Upper lobe of left lung (tissue), 6 donors: ENCODE measurements around the gene IPCEF1. TPM values are rescaled to one million over a fixed set of nuclear protein-coding genes. Genes with fewer than 3 reads are reported as not detected.

Experiments used
- ATAC-seq, 2 donors: fragments of 200-7000 bp; cut with Tn5 transposase; one replicate each; pipeline ENCODE4 v1.9.1; 2022; ENCODE audit warnings: mild to moderate bottlenecking in 2 of 2, moderate library complexity in 2 of 2; ENCODE audit not compliant: low FRiP score in 2 of 2
- DNase-seq, 2 donors: peaks; one replicate each; pipeline ENCODE4 v3.0.0-alpha.2; 2019 to 2020
- H3K27ac ChIP-seq, 4 donors: fragments of 200-600 bp; sonication (generic); one replicate each; pipeline ENCODE4 v1.5.1; 2016 to 2019
- H3K27me3 ChIP-seq, 4 donors: fragments of 200-600 bp; sonication (generic); one replicate each; pipeline ENCODE4 v1.5.1; 2017 to 2019
- H3K36me3 ChIP-seq, 4 donors: fragments of 200-600 bp; sonication (generic); one replicate each; pipeline ENCODE4 v1.5.1; 2016 to 2019
- H3K4me1 ChIP-seq, 4 donors: fragments of 200-600 bp; sonication (generic); one replicate each; pipeline ENCODE4 v1.5.1; 2018 to 2019
- H3K4me3 ChIP-seq, 4 donors: fragments of 200-600 bp; sonication (generic); one replicate each; pipeline ENCODE4 v1.5.1; 2017 to 2019; ENCODE audit warnings: mild to moderate bottlenecking in 2 of 4, moderate library complexity in 1 of 4
- H3K9me3 ChIP-seq, 4 donors: fragments of 200-600 bp; sonication (generic); one replicate each; pipeline ENCODE4 v1.5.1; 2018 to 2019
- CTCF ChIP-seq, 6 experiments: fragments of 450-650 bp in 4 of 6; fragments of 200-600 bp in 2 of 6; sonication (generic) in 2 of 6; IDR thresholded peaks; one replicate each; pipeline ENCODE4 v1.5.1; 2016 to 2019; ENCODE audit warnings: antibody characterized with exemption in 6 of 6
- EP300 ChIP-seq, 4 donors: sonication (generic); formaldehyde crosslinking; IDR thresholded peaks; one replicate each; pipeline ENCODE4 v1.5.1; 2017; ENCODE audit warnings: antibody characterized with exemption in 4 of 4, control low read depth in 2 of 4
- POLR2A ChIP-seq, 4 donors: fragments of 450-650 bp; IDR thresholded peaks; one replicate each; pipeline ENCODE4 v1.5.1; 2016 to 2017; ENCODE audit warnings: antibody characterized with exemption in 4 of 4, mild to moderate bottlenecking in 2 of 4
- POLR2AphosphoS5 ChIP-seq, 2 donors: sonication (generic); formaldehyde crosslinking; IDR thresholded peaks; one replicate each; pipeline ENCODE4 v1.5.1; 2017; ENCODE audit warnings: antibody characterized with exemption in 2 of 2
- WGBS, 2 donors: methylation state at CpG; one replicate each; pipeline ENCODE4 v1.1.5; 2017 to 2018; 5-methylcytosine and 5-hydroxymethylcytosine counted together
- total RNA-seq, 6 donors: library from RNA; depleted of rRNA in 4 of 6; stranded (reverse); fragments of >200 nt in 4 of 6; gene quantifications; one replicate each; pipeline versions ENCODE4 v1.1.0 to v1.2.1, GENCODE V29; 2016 to 2021
- donor health status: DM: no; HTN: no; CAD: no; lungs with moderate emphysema.
- donor health status: DM: no; HTN: yes; CAD: no; lungs with severe emphysema.

IPCEF1 gene
- total RNA-seq, 6 donors from 2014 or later, result 1.0 to 5.5 (median 4.0) TPM

- peaks cover 0 to 6% (median 0%) of the 10 kb centered on the region in 4 donors for H3K4me1 ChIP-seq
- no peaks in the 10 kb centered on the region for H3K36me3 ChIP-seq
- no peak overlapping the region for H3K4me3 ChIP-seq
- ATAC-seq, result peak in 1 of 2 donors; percentile 64
- 4 to 12% methylated on average over 4 of the region's 4 CpGs for WGBS, 2 donors
- no peaks in the 10 kb centered on the region for H3K27me3 ChIP-seq
- DNase-seq, result no peak
- H3K9me3 ChIP-seq, result no peaks in the 10 kb centered on the region
- H3K27ac ChIP-seq, result no peak overlapping the region
- TF ChIP-seq POLR2AphosphoS5 (IDR thresholded peaks at IDR 0.05) (no peak), POLR2A (IDR thresholded peaks at IDR 0.05) (no peak), CTCF (IDR thresholded peaks at IDR 0.05) (peak in 4 of 6 experiments; percentile 12 to 34 (median 28)), EP300 (IDR thresholded peaks at IDR 0.05) (no peak)
Observed at GRCh38 chr6:154370545-154370944, 13.9 kb upstream of the IPCEF1 start.

GRCh38 chr6:154367839-154368695 lies 11.5 kb upstream of the IPCEF1 start:
- DNase-seq (no peak), ATAC-seq (peak in 1 of 2 donors; percentile 40)
- no peaks in the 10 kb centered on the region for H3K36me3 ChIP-seq
- H3K27me3 ChIP-seq, result no peaks in the 10 kb centered on the region
- no peak overlapping the region for H3K27ac ChIP-seq
- H3K4me1 ChIP-seq, result peaks cover 0 to 6% (median 0%) of the 10 kb centered on the region in 4 donors
- WGBS, 2 donors, result 69 to 75% methylated on average over 7 to 9 of the region's 9 CpGs
- no peak overlapping the region for H3K4me3 ChIP-seq
- H3K9me3 ChIP-seq, result no peaks in the 10 kb centered on the region
- peak in 1 of 2 donors; percentile 25 for TF ChIP-seq POLR2AphosphoS5 (IDR thresholded peaks at IDR 0.05)
- no peak for TF ChIP-seq EP300 (IDR thresholded peaks at IDR 0.05)

GRCh38 chr6:154367336-154367735 lies 10.7 kb upstream of the IPCEF1 start:
- TF ChIP-seq POLR2A (IDR thresholded peaks at IDR 0.05) (no peak), EP300 (IDR thresholded peaks at IDR 0.05) (no peak), CTCF (IDR thresholded peaks at IDR 0.05) (no peak), POLR2AphosphoS5 (IDR thresholded peaks at IDR 0.05) (no peak)
- Histone ChIP-seq H3K27ac (no peak overlapping the region), H3K4me1 (peaks cover 0 to 6% (median 0%) of the 10 kb centered on the region in 4 donors), H3K4me3 (no peak overlapping the region), H3K27me3 (no peaks in the 10 kb centered on the region), H3K36me3 (no peaks in the 10 kb centered on the region), H3K9me3 (no peaks in the 10 kb centered on the region)
- ATAC-seq (no peak), DNase-seq (no peak)
- WGBS, 2 donors, result 74 to 81% methylated on average over 5 of the region's 5 CpGs

- no peak for DNase-seq
- TF ChIP-seq POLR2AphosphoS5 (IDR thresholded peaks at IDR 0.05), result no peak
- TF ChIP-seq POLR2A (IDR thresholded peaks at IDR 0.05), result no peak
- TF ChIP-seq CTCF (IDR thresholded peaks at IDR 0.05), result no peak
- TF ChIP-seq EP300 (IDR thresholded peaks at IDR 0.05), result no peak
- Histone ChIP-seq H3K4me1 (peaks cover 0 to 5% (median 2%) of the 10 kb centered on the region in 4 donors), H3K4me3 (no peak overlapping the region), H3K27ac (no peak overlapping the region), H3K36me3 (no peaks in the 10 kb centered on the region), H3K9me3 (no peaks in the 10 kb centered on the region), H3K27me3 (no peaks in the 10 kb centered on the region)
- ATAC-seq, result no peak
- 69 to 79% methylated on average over 4 of the region's 4 CpGs for WGBS, 2 donors
Observed at GRCh38 chr6:154363821-154364220, 7.2 kb upstream of the IPCEF1 start.

GRCh38 chr6:154361476-154361875 lies 4.9 kb upstream of the IPCEF1 start:
- no peak overlapping the region for H3K4me3 ChIP-seq
- no peak for DNase-seq
- no peak overlapping the region for H3K27ac ChIP-seq
- no peak for TF ChIP-seq POLR2A (IDR thresholded peaks at IDR 0.05)
- TF ChIP-seq CTCF (IDR thresholded peaks at IDR 0.05), result no peak
- TF ChIP-seq EP300 (IDR thresholded peaks at IDR 0.05), result no peak
- TF ChIP-seq POLR2AphosphoS5 (IDR thresholded peaks at IDR 0.05), result no peak
- WGBS, 2 donors, result 87 to 93% methylated on average over 5 of the region's 5 CpGs
- ATAC-seq, result no peak
- no peaks in the 10 kb centered on the region for H3K36me3 ChIP-seq
- no peaks in the 10 kb centered on the region for H3K9me3 ChIP-seq
- peaks cover 0 to 5% (median 2%) of the 10 kb centered on the region in 4 donors for H3K4me1 ChIP-seq
- no peaks in the 10 kb centered on the region for H3K27me3 ChIP-seq
